ENCODE measurements around the gene PMS1.

DNA sequence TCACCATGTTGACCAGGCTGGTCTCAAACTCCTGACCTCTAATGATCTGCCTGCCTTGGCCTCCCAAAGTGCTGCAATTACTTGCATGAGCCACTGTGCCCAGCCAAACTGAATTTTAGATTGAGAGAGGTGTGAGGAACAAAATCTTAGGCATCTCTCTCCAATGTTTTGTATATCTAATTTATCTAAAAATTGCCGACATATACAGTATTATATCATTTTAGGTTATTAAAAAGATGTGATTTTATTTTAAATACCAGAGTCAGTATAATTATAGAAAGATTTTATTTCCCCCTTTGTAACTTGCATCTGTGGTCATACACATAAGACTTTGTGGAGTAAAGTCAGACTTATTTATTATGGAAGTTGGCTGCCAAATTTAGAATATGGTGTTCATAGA is 10.1 kb downstream of the PMS1 start:
- no peak for TF ChIP-seq POLR2A (IDR thresholded peaks at IDR 0.05)
- TF ChIP-seq, protein P1, sequence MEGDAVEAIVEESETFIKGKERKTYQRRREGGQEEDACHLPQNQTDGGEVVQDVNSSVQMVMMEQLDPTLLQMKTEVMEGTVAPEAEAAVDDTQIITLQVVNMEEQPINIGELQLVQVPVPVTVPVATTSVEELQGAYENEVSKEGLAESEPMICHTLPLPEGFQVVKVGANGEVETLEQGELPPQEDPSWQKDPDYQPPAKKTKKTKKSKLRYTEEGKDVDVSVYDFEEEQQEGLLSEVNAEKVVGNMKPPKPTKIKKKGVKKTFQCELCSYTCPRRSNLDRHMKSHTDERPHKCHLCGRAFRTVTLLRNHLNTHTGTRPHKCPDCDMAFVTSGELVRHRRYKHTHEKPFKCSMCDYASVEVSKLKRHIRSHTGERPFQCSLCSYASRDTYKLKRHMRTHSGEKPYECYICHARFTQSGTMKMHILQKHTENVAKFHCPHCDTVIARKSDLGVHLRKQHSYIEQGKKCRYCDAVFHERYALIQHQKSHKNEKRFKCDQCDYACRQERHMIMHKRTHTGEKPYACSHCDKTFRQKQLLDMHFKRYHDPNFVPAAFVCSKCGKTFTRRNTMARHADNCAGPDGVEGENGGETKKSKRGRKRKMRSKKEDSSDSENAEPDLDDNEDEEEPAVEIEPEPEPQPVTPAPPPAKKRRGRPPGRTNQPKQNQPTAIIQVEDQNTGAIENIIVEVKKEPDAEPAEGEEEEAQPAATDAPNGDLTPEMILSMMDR (IDR thresholded peaks at IDR 0.05 in 8 of 11, conservative IDR thresholded peaks at IDR 0.05 in 3 of 11) = no peak
